K562 (cell line): Measurements from ENCODE around the gene ACAD8. TPM values are rescaled to one million over a fixed set of nuclear protein-coding genes. Genes with fewer than 3 reads are reported as not detected.

Experiments used
- ATF4 ChIP-seq: fragments of 450-650 bp; formaldehyde crosslinking; IDR thresholded peaks from 2 replicates; pipeline ENCODE4 v1.4.0; 2022; ENCODE audit warnings: mild to moderate bottlenecking, moderate library complexity
- BDP1 ChIP-seq: IDR thresholded peaks from 3 replicates; pipeline ENCODE4 v1.6.1; 2011; ENCODE audit not compliant: insufficient read length, insufficient read depth
- CC2D1A ChIP-seq: fragments of 450-650 bp; IDR thresholded peaks from 2 replicates; pipeline ENCODE4 v1.6.1; 2017; ENCODE audit warnings: mild to moderate bottlenecking
- DNMT1 ChIP-seq: fragments of 450-650 bp; IDR thresholded peaks from 2 replicates; pipeline ENCODE4 v1.6.1; 2016; ENCODE audit warnings: antibody characterized with exemption, mild to moderate bottlenecking
- GABPA ChIP-seq: fragments of 200-800 bp; sonication (Bioruptor generic); conservative IDR thresholded peaks from 2 replicates; pipeline ENCODE4 v1.6.1; 2016; ENCODE audit warnings: low read depth, missing genetic modification characterization, missing compliant biosample characterization
- KDM5B ChIP-seq: fragments of 200-600 bp; sonication (generic); IDR thresholded peaks from 2 replicates; pipeline ENCODE4 v1.6.1; 2012; ENCODE audit warnings: low read depth, mild to moderate bottlenecking, moderate library complexity, low read length, control low read depth, inconsistent platforms; ENCODE audit not compliant: insufficient replicate concordance
- MITF ChIP-seq: IDR thresholded peaks from 2 replicates; pipeline ENCODE4 v1.6.1; 2014; ENCODE audit warnings: antibody characterized with exemption
- RNF2 ChIP-seq: sonication (generic); IDR thresholded peaks from 2 replicates; pipeline ENCODE4 v1.6.1; 2016
- SIN3A ChIP-seq, 2 experiments: fragments of 150-350 bp in 1 of 2; IDR thresholded peaks; 2 replicates each; pipeline ENCODE4 v1.6.1; 2011 to 2016; ENCODE audit warnings: borderline replicate concordance in 2 of 2, low read depth in 2 of 2, low read length in 2 of 2, mild to moderate bottlenecking in 2 of 2, moderate library complexity in 2 of 2; ENCODE audit not compliant: control insufficient read depth in 1 of 2
- SMAD1 ChIP-seq: fragments of 150-350 bp; IDR thresholded peaks from 2 replicates; pipeline ENCODE4 v1.6.1; 2014; ENCODE audit warnings: low read length, low read depth; ENCODE audit not compliant: partially characterized antibody
- SP1 ChIP-seq: sonication (generic); formaldehyde crosslinking; IDR thresholded peaks from 2 replicates; pipeline ENCODE4 v1.8.1; 2022; ENCODE audit warnings: mild to moderate bottlenecking, missing genetic modification reagents
- USF1 ChIP-seq: sonication (generic); formaldehyde crosslinking; IDR thresholded peaks from 2 replicates; pipeline ENCODE4 v1.9.0; 2022; ENCODE audit warnings: mild to moderate bottlenecking, missing genetic modification reagents
- ZBTB12 ChIP-seq: fragments of 250-450 bp; sonication (Bioruptor Pico); IDR thresholded peaks from 2 replicates; pipeline ENCODE4 v1.4.0; 2020
- ZBTB34 ChIP-seq: fragments of 250-450 bp; sonication (Bioruptor Pico); IDR thresholded peaks from 2 replicates; pipeline ENCODE4 v1.8.0; 2021; ENCODE audit warnings: mild to moderate bottlenecking, moderate library complexity
- ZKSCAN8 ChIP-seq: fragments of 200-800 bp; sonication (Bioruptor generic); IDR thresholded peaks from 2 replicates; pipeline ENCODE4 v1.6.1; 2016; ENCODE audit warnings: missing genetic modification characterization, missing compliant biosample characterization
- ZNF174 ChIP-seq: fragments of 250-450 bp; sonication (Bioruptor Pico); IDR thresholded peaks from 2 replicates; pipeline ENCODE4 v1.4.0; 2020; ENCODE audit warnings: mild to moderate bottlenecking
- ZNF197 ChIP-seq: fragments of 200-800 bp; sonication (Bioruptor generic); IDR thresholded peaks from 2 replicates; pipeline ENCODE4 v1.6.1; 2016; ENCODE audit warnings: low read depth, missing genetic modification characterization, missing compliant biosample characterization
- ZNF253 ChIP-seq: fragments of 250-450 bp; sonication (Bioruptor Pico); conservative IDR thresholded peaks from 2 replicates; pipeline ENCODE4 v1.6.1; 2021; ENCODE audit warnings: mild to moderate bottlenecking
- ZNF311 ChIP-seq: fragments of 250-450 bp; sonication (Bioruptor Pico); IDR thresholded peaks from 2 replicates; pipeline ENCODE4 v1.4.0; 2020; ENCODE audit warnings: mild to moderate bottlenecking, moderate library complexity
- ZNF511 ChIP-seq: sonication (generic); formaldehyde crosslinking; IDR thresholded peaks from 2 replicates; pipeline ENCODE4 v1.8.0; 2022; ENCODE audit warnings: mild to moderate bottlenecking, missing genetic modification reagents
- ZNF668 ChIP-seq: fragments of 250-450 bp; sonication (Bioruptor Pico); IDR thresholded peaks from 2 replicates; pipeline ENCODE4 v1.8.0; 2022; ENCODE audit warnings: mild to moderate bottlenecking, inconsistent platforms
- ZNF766 ChIP-seq: fragments of 200-800 bp; sonication (Bioruptor generic); conservative IDR thresholded peaks from 2 replicates; pipeline ENCODE4 v1.6.1; 2016; ENCODE audit warnings: missing genetic modification characterization, missing compliant biosample characterization
- polyA plus RNA-seq, 8 experiments: library from polyadenylated mRNA; depleted of rRNA in 4 of 8; stranded (reverse) in 5 of 8; unstranded in 3 of 8; fragments of >200 nt; fragmentation: Nextera tagmentation in 2 of 8; fragmentation: Illumina TruSeq in 1 of 8; extraction: Ambion mirVana in 2 of 8; extraction: Trizol in 1 of 8; gene quantifications; 2 replicates each; pipeline versions ENCODE4 v1.2.1 to v1.2.3, GENCODE V29; 2011 to 2014; ENCODE audit warnings: inconsistent platforms in 1 of 8, missing spikeins in 1 of 8
- total RNA-seq, 7 experiments: library from RNA; depleted of rRNA in 6 of 7; stranded (reverse); fragments of >200 nt in 6 of 7; fragmentation: Illumina TruSeq in 2 of 7; extraction: Trizol in 2 of 7; gene quantifications; 2 replicates each; pipeline versions ENCODE4 v1.2.1 to v1.2.3, GENCODE V29; 2011 to 2021; ENCODE audit warnings: low replicate concordance in 1 of 7

Gene ACAD8
- total and polyA plus RNA-seq, 9 of the 15 experiments (the other 6 are each of a cell fraction or from before 2014, with no cell fraction given) = 6.5 to 34.1 (median 20.1) TPM

- TF ChIP-seq ATF4 (CRISPR knock-in tag) (no peak), ZNF311 (CRISPR knock-in tag) (peak; percentile 31; the same call in 1 of the 2 replicates), GABPA (tag) (peak; percentile 48; the same call in 1 of the 2 replicates), ZKSCAN8 (CRISPR knock-in tag) (no peak), ZNF766 (peak; percentile 79), SIN3A (IDR thresholded peaks at IDR 0.05; ENCODE audit: borderline replicate concordance in 2 of 2, control insufficient read depth in 1 of 2, low read depth in 2 of 2, low read length in 2 of 2) (peak; percentile 28 to 76; a peak in 2 of 4 replicates), ZBTB12 (CRISPR knock-in tag) (no peak), USF1 (no peak), BDP1 (no peak), RNF2 (peak; percentile 59; the same call in 1 of the 2 replicates), ZNF511 (no peak), ZNF668 (no peak), ZNF174 (CRISPR knock-in tag) (no peak), KDM5B (peak; percentile 85), CC2D1A (no peak), ZNF253 (no peak), ZNF197 (CRISPR knock-in tag) (peak; percentile 79; the same call in 1 of the 2 replicates), ZBTB34 (CRISPR knock-in tag) (no peak), SP1 (CRISPR knock-in tag) (peak; percentile 72), DNMT1 (no peak), MITF (no peak), SMAD1 (no peak)
Observed at GRCh38 chr11:134253188-134253993, at the start of gene ACAD8, which contains the start of gene THYN1 (continued).
